Stomach (tissue), 4 donors: Measurements from ENCODE around the gene DACT2.

Source experiments
- POLR2A ChIP-seq, 4 donors: fragments of 450-650 bp; IDR thresholded peaks; one replicate each; pipeline ENCODE4 v1.6.1; 2016; ENCODE audit warnings: antibody characterized with exemption in 4 of 4, control low read depth in 2 of 4, mild to moderate bottlenecking in 1 of 4, moderate library complexity in 1 of 4
- POLR2AphosphoS5 ChIP-seq, 3 donors: sonication (generic); formaldehyde crosslinking; IDR thresholded peaks; one replicate each; pipeline ENCODE4 v1.6.1; 2016; ENCODE audit warnings: antibody characterized with exemption in 3 of 3

DNA sequence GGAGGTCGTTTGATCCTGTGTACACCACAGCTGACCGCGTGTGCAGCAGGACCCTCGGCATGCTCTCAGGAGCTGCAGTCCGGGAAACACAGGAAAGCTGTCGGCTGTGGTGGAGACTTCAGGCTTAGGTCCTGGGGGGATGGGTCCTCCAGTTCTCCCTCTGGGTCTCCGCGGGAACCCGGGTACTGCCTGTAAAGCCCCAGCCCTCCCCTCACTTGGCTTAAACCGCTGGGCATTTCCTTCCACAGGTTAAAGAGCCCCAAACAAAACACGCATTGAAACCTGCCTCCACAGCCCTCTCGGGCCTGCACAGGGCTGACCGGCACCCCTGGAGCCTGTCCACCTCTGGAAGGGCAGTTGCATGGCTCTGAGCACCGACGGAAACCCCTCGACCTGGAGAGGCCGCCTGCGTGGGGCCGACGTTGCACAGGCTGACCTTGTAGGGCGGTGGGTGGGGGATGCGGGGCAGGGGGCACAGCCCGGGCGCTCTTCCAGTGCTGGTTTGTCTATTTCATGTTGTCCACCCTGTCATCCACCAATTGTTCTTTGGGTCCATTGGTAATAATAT is 59.1 kb downstream of the DACT2 start:
- TF ChIP-seq POLR2A (IDR thresholded peaks at IDR 0.05) (no peak), POLR2AphosphoS5 (IDR thresholded peaks at IDR 0.05) (no peak)
